ENCODE results near the gene AP2S1. TPM values are rescaled to one million over a fixed set of nuclear protein-coding genes. Genes with fewer than 3 reads are reported as not detected.

Gene AP2S1
- total and polyA plus RNA-seq, 4 donors = 73.0 to 191 (median 156) TPM

DNA sequence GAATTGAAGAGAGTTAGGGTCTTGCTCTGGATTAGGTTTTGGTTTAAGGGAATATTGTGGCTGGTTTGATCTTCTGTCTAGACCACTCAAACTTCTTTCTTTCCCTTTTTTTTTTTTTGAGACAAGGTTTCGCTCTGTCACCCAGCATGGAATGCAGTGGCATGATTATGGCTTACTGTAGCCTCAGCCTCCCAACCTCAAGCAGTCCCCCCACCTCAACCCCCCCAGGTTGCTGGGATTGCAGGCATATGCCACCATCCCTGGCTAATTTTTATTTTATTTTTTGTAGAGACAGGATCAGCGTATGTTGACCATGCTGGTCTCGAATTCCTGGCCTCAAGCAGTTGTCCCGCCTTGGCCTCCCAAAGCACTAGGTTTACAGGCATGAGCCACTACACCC lies 31.4 kb upstream of the AP2S1 start:
- WGBS, 2 donors = 91 to 95% methylated on average over 4 of the region's 4 CpGs

GRCh38 chr19:46881092-46881491 lies 30.4 kb upstream of the AP2S1 start:
- TF ChIP-seq, protein P1, sequence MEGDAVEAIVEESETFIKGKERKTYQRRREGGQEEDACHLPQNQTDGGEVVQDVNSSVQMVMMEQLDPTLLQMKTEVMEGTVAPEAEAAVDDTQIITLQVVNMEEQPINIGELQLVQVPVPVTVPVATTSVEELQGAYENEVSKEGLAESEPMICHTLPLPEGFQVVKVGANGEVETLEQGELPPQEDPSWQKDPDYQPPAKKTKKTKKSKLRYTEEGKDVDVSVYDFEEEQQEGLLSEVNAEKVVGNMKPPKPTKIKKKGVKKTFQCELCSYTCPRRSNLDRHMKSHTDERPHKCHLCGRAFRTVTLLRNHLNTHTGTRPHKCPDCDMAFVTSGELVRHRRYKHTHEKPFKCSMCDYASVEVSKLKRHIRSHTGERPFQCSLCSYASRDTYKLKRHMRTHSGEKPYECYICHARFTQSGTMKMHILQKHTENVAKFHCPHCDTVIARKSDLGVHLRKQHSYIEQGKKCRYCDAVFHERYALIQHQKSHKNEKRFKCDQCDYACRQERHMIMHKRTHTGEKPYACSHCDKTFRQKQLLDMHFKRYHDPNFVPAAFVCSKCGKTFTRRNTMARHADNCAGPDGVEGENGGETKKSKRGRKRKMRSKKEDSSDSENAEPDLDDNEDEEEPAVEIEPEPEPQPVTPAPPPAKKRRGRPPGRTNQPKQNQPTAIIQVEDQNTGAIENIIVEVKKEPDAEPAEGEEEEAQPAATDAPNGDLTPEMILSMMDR (IDR thresholded peaks at IDR 0.05; ENCODE audit: control extremely low read depth, extremely low read depth) = no peak
- H3K4me3 ChIP-seq = no peak overlapping the region
- no peak for ATAC-seq (ENCODE audit: insufficient read depth, low FRiP score)
- no peak for DNase-seq
- H3K9me3 ChIP-seq (ENCODE audit: control insufficient read depth in 4 of 4, insufficient read depth in 3 of 4, low read length in 3 of 4) = no peaks in the 10 kb centered on the region
- H3K27ac ChIP-seq (ENCODE audit: low read depth in 1 of 2, low read length in 1 of 2) = no peak overlapping the region
- 98 to 99% methylated on average over 4 of the region's 4 CpGs for WGBS, 2 donors
- no peaks in the 10 kb centered on the region for H3K27me3 ChIP-seq (ENCODE audit: control insufficient read depth in 3 of 3, insufficient read depth in 3 of 3, low read length in 2 of 3)
- peaks cover 1 to 9% (median 6%) of the 10 kb centered on the region in 5 donors for H3K4me1 ChIP-seq (ENCODE audit: control insufficient read depth in 5 of 5, insufficient read depth in 5 of 5, low read length in 5 of 5)
- H3K36me3 ChIP-seq (ENCODE audit: control insufficient read depth in 4 of 4, insufficient read depth in 4 of 4, low read length in 4 of 4) = peaks cover 0 to 3% (median 0%) of the 10 kb centered on the region in 4 donors
- no peak overlapping the region for H3K9ac ChIP-seq (ENCODE audit: insufficient read depth in 1 of 2, low read length in 2 of 2)

More for the DNA sequence above, 31.4 kb upstream of the AP2S1 start:
- no peak overlapping the region for H3K4me3 ChIP-seq
- no peak for ATAC-seq (ENCODE audit: insufficient read depth, low FRiP score)
- H3K9ac ChIP-seq (ENCODE audit: insufficient read depth in 1 of 2, low read length in 2 of 2) = no peak overlapping the region
- no peak overlapping the region for H3K27ac ChIP-seq (ENCODE audit: low read depth in 1 of 2, low read length in 1 of 2)
- peaks cover 1 to 9% (median 6%) of the 10 kb centered on the region in 5 donors for H3K4me1 ChIP-seq (ENCODE audit: control insufficient read depth in 5 of 5, insufficient read depth in 5 of 5, low read length in 5 of 5)
- TF ChIP-seq, protein P1 (IDR thresholded peaks at IDR 0.05; ENCODE audit: control extremely low read depth, extremely low read depth) = no peak
- DNase-seq = no peak
- no peaks in the 10 kb centered on the region for H3K27me3 ChIP-seq (ENCODE audit: control insufficient read depth in 3 of 3, insufficient read depth in 3 of 3, low read length in 2 of 3)
- H3K9me3 ChIP-seq (ENCODE audit: control insufficient read depth in 4 of 4, insufficient read depth in 3 of 4, low read length in 3 of 4) = no peaks in the 10 kb centered on the region
- peaks cover 0 to 3% (median 0%) of the 10 kb centered on the region in 4 donors for H3K36me3 ChIP-seq (ENCODE audit: control insufficient read depth in 4 of 4, insufficient read depth in 4 of 4, low read length in 4 of 4)

GRCh38 chr19:46880431-46880830 lies 29.8 kb upstream of the AP2S1 start:
- H3K9ac ChIP-seq (ENCODE audit: insufficient read depth in 1 of 2, low read length in 2 of 2) = no peak overlapping the region
- H3K27ac ChIP-seq (ENCODE audit: low read depth in 1 of 2, low read length in 1 of 2) = no peak overlapping the region
- no peaks in the 10 kb centered on the region for H3K9me3 ChIP-seq (ENCODE audit: control insufficient read depth in 4 of 4, insufficient read depth in 3 of 4, low read length in 3 of 4)
- DNase-seq (no peak), ATAC-seq (ENCODE audit: insufficient read depth, low FRiP score) (no peak)
- H3K4me1 ChIP-seq (ENCODE audit: control insufficient read depth in 5 of 5, insufficient read depth in 5 of 5, low read length in 5 of 5) = peaks cover 1 to 7% (median 5%) of the 10 kb centered on the region in 5 donors
- H3K27me3 ChIP-seq (ENCODE audit: control insufficient read depth in 3 of 3, insufficient read depth in 3 of 3, low read length in 2 of 3) = no peaks in the 10 kb centered on the region
- TF ChIP-seq, protein P1 (IDR thresholded peaks at IDR 0.05; ENCODE audit: control extremely low read depth, extremely low read depth) = no peak
- 100% methylated on average over 1 of the region's 1 CpG for WGBS, 2 donors
- H3K4me3 ChIP-seq = no peak overlapping the region
- H3K36me3 ChIP-seq (ENCODE audit: control insufficient read depth in 4 of 4, insufficient read depth in 4 of 4, low read length in 4 of 4) = no peaks in the 10 kb centered on the region
